ENCODE data around the gene OR8B3. TPM values are rescaled to one million over a fixed set of nuclear protein-coding genes. Genes with fewer than 3 reads are reported as not detected.
"Not testable (repeated sequence)": the region's sequence is repeated elsewhere in the genome, so short reads cannot be mapped to it uniquely, and the experiment has no call there.

OR8B3 gene
- total and polyA plus RNA-seq, 8 donors = not detected

- Histone ChIP-seq H3K4me1 (no peaks in the 10 kb centered on the region), H3K9me3 (no peaks in the 10 kb centered on the region), H3K36me3 (no peaks in the 10 kb centered on the region), H3K4me3 (no peak overlapping the region), H3K27ac (no peak overlapping the region), H3K27me3 (no peaks in the 10 kb centered on the region)
- peak in 3 of 4 donors; percentile 20 to 57 (median 24) for TF ChIP-seq CTCF (IDR thresholded peaks at IDR 0.05)
- intact Hi-C loops (cut with DNase I) = no loop called here
- 28 to 35% methylated on average over 8 of the region's 8 CpGs for WGBS, 2 donors
- ATAC-seq (peak in 3 of 4 donors; percentile 64 to 88 (median 65)), FAIRE-seq (no peak), DNase-seq (peak in 5 of 6 donors; percentile 29 to 55 (median 42))
These were observed 3.6 kb upstream of the OR8B3 start for GRCh38 chr11:124402326-124402922.

- H3K27me3 ChIP-seq; FAIRE-seq; H3K9me3 ChIP-seq; intact Hi-C loops (cut with DNase I); ATAC-seq; H3K4me3 ChIP-seq; H3K4me1 ChIP-seq; H3K27ac ChIP-seq; H3K36me3 ChIP-seq; DNase-seq: not testable (repeated sequence)
- 75 to 91% methylated on average over 2 of the region's 4 CpGs for WGBS, 2 donors
These were observed 2.0 kb downstream of the OR8B3 start for GRCh38 chr11:124396847-124397246.

- 52 to 53% methylated on average over 3 of the region's 3 CpGs for WGBS, 2 donors
- ATAC-seq (no peak), FAIRE-seq (no peak), DNase-seq (no peak)
- no peak for TF ChIP-seq CTCF (IDR thresholded peaks at IDR 0.05)
- Histone ChIP-seq H3K27ac (no peak overlapping the region), H3K36me3 (no peaks in the 10 kb centered on the region), H3K4me3 (no peak overlapping the region), H3K27me3 (no peaks in the 10 kb centered on the region), H3K4me1 (no peaks in the 10 kb centered on the region), H3K9me3 (no peaks in the 10 kb centered on the region)
- intact Hi-C loops (cut with DNase I) = no loop called here
These were observed 4.4 kb downstream of the OR8B3 start for GRCh38 chr11:124394408-124394807.

GRCh38 chr11:124384399-124384798 is 14.4 kb downstream of the OR8B3 start, which contains the start of gene OR8B2:
OR8B2 (minus strand) TSS chr11:124384499; CDS start chr11:124383343, 1,156 bp downstream.
- Histone ChIP-seq H3K4me3 (no peak within 1 kb of the TSS), H3K27me3 (no peaks in the 10 kb centered on the region), H3K36me3 (no peaks in the 10 kb centered on the region), H3K27ac (no peak within 1 kb of the TSS), H3K4me1 (no peaks in the 10 kb centered on the region), H3K9me3 (no peaks in the 10 kb centered on the region)
- intact Hi-C loops (cut with DNase I) = no loop called here
- DNase-seq (no peak), FAIRE-seq (no peak), ATAC-seq (no peak)
- no peak for TF ChIP-seq CTCF (IDR thresholded peaks at IDR 0.05)
- 68 to 85% methylated on average over 2 of the region's 2 CpGs for WGBS, 2 donors

GRCh38 chr11:124382857-124383256 is 16.0 kb downstream of the OR8B3 start:
- H3K27ac ChIP-seq; H3K9me3 ChIP-seq; DNase-seq; H3K4me3 ChIP-seq; H3K36me3 ChIP-seq; H3K27me3 ChIP-seq; H3K4me1 ChIP-seq; FAIRE-seq; ATAC-seq; intact Hi-C loops (cut with DNase I): not testable (repeated sequence)
- WGBS, 2 donors = 73 to 78% methylated on average over 4 of the region's 6 CpGs

- Histone ChIP-seq H3K4me3 (no peak overlapping the region), H3K9me3 (no peaks in the 10 kb centered on the region), H3K27ac (no peak overlapping the region), H3K27me3 (no peaks in the 10 kb centered on the region), H3K4me1 (no peaks in the 10 kb centered on the region), H3K36me3 (no peaks in the 10 kb centered on the region)
- DNase-seq = no peak
- no peak for ATAC-seq
- 87 to 89% methylated on average over 2 of the region's 2 CpGs for WGBS, 2 donors
- no peak for FAIRE-seq
- TF ChIP-seq CTCF (IDR thresholded peaks at IDR 0.05) = no peak
- intact Hi-C loops (cut with DNase I) = no loop called here
These were observed 18.2 kb downstream of the OR8B3 start for GRCh38 chr11:124380585-124380984.
